GM12878 (cell line): ENCODE data around the gene NRP2. TPM values are rescaled to one million over a fixed set of nuclear protein-coding genes. Genes with fewer than 3 reads are reported as not detected.

ENCODE experiments used
- BACH1 ChIP-seq: fragments of 450-650 bp; IDR thresholded peaks from 2 replicates; pipeline ENCODE4 v1.6.1; 2017; ENCODE audit warnings: mild to moderate bottlenecking, borderline replicate concordance
- CREM ChIP-seq: IDR thresholded peaks from 2 replicates; pipeline ENCODE4 v1.6.1; 2014; ENCODE audit warnings: antibody characterized with exemption, low read depth
- E2F4 ChIP-seq: IDR thresholded peaks from 2 replicates; pipeline ENCODE4 v1.6.1; 2012; ENCODE audit warnings: low read depth, low read length, improper control_type of control experiment
- FOS ChIP-seq: IDR thresholded peaks from 3 replicates; pipeline ENCODE4 v1.6.1; 2011; ENCODE audit warnings: borderline replicate concordance; ENCODE audit not compliant: insufficient read length; ENCODE audit errors: extremely low read depth
- FOXK2 ChIP-seq: fragments of 450-650 bp; IDR thresholded peaks from 2 replicates; pipeline ENCODE4 v1.6.1; 2017; ENCODE audit warnings: mild to moderate bottlenecking, moderate library complexity
- HDGF ChIP-seq: fragments of 450-650 bp; IDR thresholded peaks from 2 replicates; pipeline ENCODE4 v1.6.1; 2016; ENCODE audit warnings: antibody characterized with exemption
- IKZF1 ChIP-seq: fragments of 450-650 bp; conservative IDR thresholded peaks from 2 replicates; pipeline ENCODE4 v1.6.1; 2017; ENCODE audit warnings: antibody characterized with exemption, mild to moderate bottlenecking
- IRF3 ChIP-seq: fragments of 450-650 bp; IDR thresholded peaks from 2 replicates; pipeline ENCODE4 v1.6.1; 2014; ENCODE audit warnings: mild to moderate bottlenecking
- KDM1A ChIP-seq: fragments of 200-600 bp; sonication (generic); IDR thresholded peaks from 2 replicates; pipeline ENCODE4 v1.6.1; 2016; ENCODE audit warnings: borderline replicate concordance
- MEF2A ChIP-seq: IDR thresholded peaks from 2 replicates; pipeline ENCODE4 v1.6.1; 2011; ENCODE audit warnings: low read depth, mild to moderate bottlenecking, low read length, moderate library complexity; ENCODE audit not compliant: insufficient read depth
- MEF2B ChIP-seq: fragments of 450-650 bp; IDR thresholded peaks from 2 replicates; pipeline ENCODE4 v1.6.1; 2018; ENCODE audit warnings: mild to moderate bottlenecking, moderate library complexity; ENCODE audit not compliant: partially characterized antibody, poor library complexity, severe bottlenecking
- PAX8 ChIP-seq: fragments of 450-650 bp; IDR thresholded peaks from 2 replicates; pipeline ENCODE4 v1.6.1; 2017; ENCODE audit warnings: mild to moderate bottlenecking, moderate library complexity
- PML ChIP-seq: IDR thresholded peaks from 2 replicates; pipeline ENCODE4 v1.6.1; 2012; ENCODE audit warnings: low read length, inconsistent platforms
- RB1 ChIP-seq: fragments of 450-650 bp; formaldehyde crosslinking; IDR thresholded peaks from 2 replicates; pipeline ENCODE4 v1.6.1; 2017; ENCODE audit warnings: mild to moderate bottlenecking, borderline replicate concordance
- RELB ChIP-seq: fragments of 450-650 bp; IDR thresholded peaks from 2 replicates; pipeline ENCODE4 v1.6.1; 2017; ENCODE audit warnings: low read depth, mild to moderate bottlenecking, moderate library complexity
- RUNX3 ChIP-seq: IDR thresholded peaks from 2 replicates; pipeline ENCODE4 v1.6.1; 2012; ENCODE audit warnings: low read length, inconsistent platforms
- SKIL ChIP-seq: fragments of 450-650 bp; IDR thresholded peaks from 2 replicates; pipeline ENCODE4 v1.6.1; 2017; ENCODE audit warnings: mild to moderate bottlenecking, low read depth, inconsistent platforms; ENCODE audit not compliant: poor library complexity, severe bottlenecking
- SP1 ChIP-seq: IDR thresholded peaks from one replicate; pipeline ENCODE4 v1.6.1; 2011; ENCODE audit warnings: low read depth, low read length
- TBL1XR1 ChIP-seq: IDR thresholded peaks from 2 replicates; pipeline ENCODE4 v1.6.1; 2012; ENCODE audit warnings: low read depth, low read length, improper control_type of control experiment
- TCF3 ChIP-seq: IDR thresholded peaks from 2 replicates; pipeline ENCODE4 v1.6.1; 2012; ENCODE audit warnings: low read depth, mild to moderate bottlenecking, low read length, borderline replicate concordance; ENCODE audit not compliant: insufficient read depth
- USF1 ChIP-seq: IDR thresholded peaks from 2 replicates; pipeline ENCODE4 v1.6.1; 2011; ENCODE audit warnings: borderline replicate concordance, low read depth, mild to moderate bottlenecking, moderate library complexity, mixed read lengths, low read length; ENCODE audit not compliant: insufficient read depth; ENCODE audit errors: extremely low read length
- WRNIP1 ChIP-seq: IDR thresholded peaks from 2 replicates; pipeline ENCODE4 v1.6.1; 2011; ENCODE audit warnings: low read depth, low read length, improper control_type of control experiment, borderline replicate concordance
- ZNF274 ChIP-seq: IDR thresholded peaks from one replicate; pipeline ENCODE4 v1.8.0; 2011; ENCODE audit not compliant: insufficient read length, insufficient read depth
- polyA plus RNA-seq, 11 experiments: library from polyadenylated mRNA; depleted of rRNA in 4 of 11; unstranded in 6 of 11; stranded (reverse) in 5 of 11; fragments of >200 nt; fragmentation: Nextera tagmentation in 4 of 11; fragmentation: Illumina TruSeq in 1 of 11; extraction: Ambion mirVana in 4 of 11; extraction: Trizol in 1 of 11; gene quantifications; 1 replicate in 1 of 11; 2 replicates in 10 of 11; pipeline versions ENCODE4 v1.2.1 to v1.2.3, GENCODE V29; 2011 to 2016; ENCODE audit warnings: inconsistent platforms in 2 of 11, missing spikeins in 2 of 11, low read depth in 1 of 11
- total RNA-seq, 4 experiments: library from RNA; depleted of rRNA in 3 of 4; stranded (reverse); fragments of >200 nt in 3 of 4; fragmentation: Illumina TruSeq in 1 of 4; extraction: Trizol in 1 of 4; gene quantifications; 2 replicates each; pipeline versions ENCODE4 v1.2.1 to v1.2.3, GENCODE V29; 2013 to 2021
- TF ChIP-seq, protein P1 (sequence below): IDR thresholded peaks from 2 replicates; pipeline ENCODE4 v1.6.1; 2011; ENCODE audit warnings: mild to moderate bottlenecking, low read depth, low read length, moderate library complexity; ENCODE audit not compliant: insufficient replicate concordance

NRP2 gene
- total and polyA plus RNA-seq, 10 of the 15 experiments (the other 5 are each of a cell fraction or from before 2014, with no cell fraction given), result 0.06 to 1.2 (median 0.46) TPM

DNA sequence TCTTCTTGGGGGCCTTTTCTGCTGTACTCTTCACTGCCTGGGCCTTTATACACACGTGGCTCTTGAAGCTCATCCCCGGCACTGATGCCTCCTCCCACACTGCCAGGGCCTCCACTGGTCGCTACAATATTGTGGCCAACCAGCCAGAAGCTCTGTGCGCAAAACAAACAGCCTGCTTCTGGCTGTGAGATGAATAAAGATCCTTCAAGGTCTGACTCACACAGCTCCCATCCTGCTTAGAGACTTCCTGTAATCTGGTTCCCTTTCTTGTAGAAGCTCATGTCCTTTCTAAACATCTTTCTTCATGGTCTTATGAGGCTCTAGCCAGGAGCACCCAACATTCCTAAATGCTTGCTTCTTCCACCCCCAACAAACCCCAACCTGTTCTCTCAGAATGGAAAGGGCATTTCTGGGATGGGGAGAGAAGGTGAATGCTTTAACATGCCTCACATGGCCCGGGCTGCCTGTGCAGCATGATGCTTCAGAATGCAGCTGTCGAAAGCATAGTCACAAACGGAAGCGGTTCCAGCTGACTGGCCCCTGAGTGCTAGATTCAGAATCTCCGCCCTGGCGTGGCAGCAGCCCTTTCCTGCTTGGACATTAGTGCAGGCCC lies 24.6 kb downstream of the NRP2 start (continued):
- TF ChIP-seq HDGF (peak; percentile 88), RB1 (no peak), USF1 (no peak), FOXK2 (no peak), IKZF1 (peak; percentile 69; the same call in 1 of the 2 replicates), E2F4 (no peak), TCF3 (peak; percentile 86), RUNX3 (peak; percentile 46), WRNIP1 (no peak), BACH1 (no peak), PAX8 (no peak), IRF3 (no peak), MEF2A (no peak), CREM (peak; percentile 69), SKIL (peak; percentile 55), PML (no peak; the same call in 1 of the 2 replicates), ZNF274 (no peak), KDM1A (no peak), SP1 (peak; percentile 68), FOS (no peak), MEF2B (peak; percentile 65), RELB (peak; percentile 80), TBL1XR1 (no peak)
- TF ChIP-seq, protein P1, sequence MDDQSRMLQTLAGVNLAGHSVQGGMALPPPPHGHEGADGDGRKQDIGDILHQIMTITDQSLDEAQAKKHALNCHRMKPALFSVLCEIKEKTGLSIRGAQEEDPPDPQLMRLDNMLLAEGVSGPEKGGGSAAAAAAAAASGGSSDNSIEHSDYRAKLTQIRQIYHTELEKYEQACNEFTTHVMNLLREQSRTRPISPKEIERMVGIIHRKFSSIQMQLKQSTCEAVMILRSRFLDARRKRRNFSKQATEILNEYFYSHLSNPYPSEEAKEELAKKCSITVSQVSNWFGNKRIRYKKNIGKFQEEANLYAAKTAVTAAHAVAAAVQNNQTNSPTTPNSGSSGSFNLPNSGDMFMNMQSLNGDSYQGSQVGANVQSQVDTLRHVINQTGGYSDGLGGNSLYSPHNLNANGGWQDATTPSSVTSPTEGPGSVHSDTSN, result no peak
